GM21423 (cell line): ENCODE measurements around the gene KCNMB2.

Source experiments
- ATAC-seq: cut with Tn5 transposase; IDR thresholded peaks from one replicate; pipeline ENCODE4 v1.9.1; 2021; ENCODE audit warnings: mild to moderate bottlenecking, moderate library complexity; ENCODE audit not compliant: unreplicated experiment

Gene KCNMB2

GRCh38 chr3:178802259-178802658 is 266.0 kb downstream of the KCNMB2 start:
- ATAC-seq = no peak

GRCh38 chr3:178802993-178803693 is 266.9 kb downstream of the KCNMB2 start:
- ATAC-seq = no peak

- ATAC-seq = no peak
Observed at GRCh38 chr3:178804606-178805005, 268.4 kb downstream of the KCNMB2 start.

- no peak for ATAC-seq
Observed at GRCh38 chr3:178805741-178806140, 269.5 kb downstream of the KCNMB2 start.

- no peak for ATAC-seq
Observed at GRCh38 chr3:178806651-178807050, 270.4 kb downstream of the KCNMB2 start.

GRCh38 chr3:178807694-178808093 is 271.5 kb downstream of the KCNMB2 start:
- no peak for ATAC-seq

- ATAC-seq = no peak
Observed at GRCh38 chr3:178808748-178809147, 272.5 kb downstream of the KCNMB2 start.

- ATAC-seq = no peak
Observed at GRCh38 chr3:178810181-178810580, 273.9 kb downstream of the KCNMB2 start.

- ATAC-seq = no peak
Observed at GRCh38 chr3:178822722-178823121, 286.5 kb downstream of the KCNMB2 start.

- ATAC-seq = no peak
Observed at GRCh38 chr3:178823150-178823549, 286.9 kb downstream of the KCNMB2 start.

- no peak for ATAC-seq
Observed at GRCh38 chr3:178823591-178824246, 287.5 kb downstream of the KCNMB2 start.

GRCh38 chr3:178826435-178827123 is 290.3 kb downstream of the KCNMB2 start:
- ATAC-seq = no peak

GRCh38 chr3:178827285-178827856 is 291.1 kb downstream of the KCNMB2 start:
- no peak for ATAC-seq

- ATAC-seq = no peak
Observed at GRCh38 chr3:178833695-178834094, 297.5 kb downstream of the KCNMB2 start.

GRCh38 chr3:178835033-178835432 is 298.8 kb downstream of the KCNMB2 start:
- ATAC-seq = no peak

- no peak for ATAC-seq
Observed at GRCh38 chr3:178837512-178837911, 301.3 kb downstream of the KCNMB2 start.

- no peak for ATAC-seq
Observed at GRCh38 chr3:178840586-178840985, 304.4 kb downstream of the KCNMB2 start.

- ATAC-seq = no peak
Observed at GRCh38 chr3:178841011-178841410, 304.8 kb downstream of the KCNMB2 start.

GRCh38 chr3:178844916-178845315 is 308.7 kb downstream of the KCNMB2 start:
- ATAC-seq = no peak

GRCh38 chr3:178845420-178846118 is 309.3 kb downstream of the KCNMB2 start:
- no peak for ATAC-seq

GRCh38 chr3:178847190-178847589 is 311.0 kb downstream of the KCNMB2 start:
- ATAC-seq = no peak
